Lower leg skin (tissue), 4 donors: ENCODE data around the gene RANBP9. TPM values are rescaled to one million over a fixed set of nuclear protein-coding genes. Genes with fewer than 3 reads are reported as not detected.

ENCODE experiments used
- DNase-seq, 2 donors: peaks; one replicate each; pipeline ENCODE4 v3.0.0-alpha.2; 2019; ENCODE audit warnings: low spot score in 2 of 2
- H3K4me3 ChIP-seq: fragments of 200-600 bp; sonication (generic); 2 replicates; pipeline ENCODE4 v1.5.1; 2017; ENCODE audit warnings: mild to moderate bottlenecking, low read depth; ENCODE audit not compliant: poor library complexity, severe bottlenecking
- POLR2A ChIP-seq, 2 donors: fragments of 450-650 bp; IDR thresholded peaks; one replicate each; pipeline ENCODE4 v1.6.1; 2016 to 2017; ENCODE audit warnings: antibody characterized with exemption in 2 of 2, mild to moderate bottlenecking in 1 of 2, moderate library complexity in 1 of 2
- WGBS, 2 donors: methylation state at CpG; one replicate each; pipeline ENCODE4 v1.1.5; 2018; 5-methylcytosine and 5-hydroxymethylcytosine counted together
- intact Hi-C: fragments of 100-400 bp; cut with DNase I; formaldehyde crosslinking; loops from one replicate; pipeline ENCODE4 v1.15.0; 2023; ENCODE audit warnings: low total_unique reads
- total RNA-seq, 4 donors: library from RNA; depleted of rRNA; stranded (reverse); fragments of >200 nt; gene quantifications; one replicate each; pipeline ENCODE4 v1.1.0, GENCODE V29; 2016
- TF ChIP-seq, protein P1 (sequence below), 3 donors: fragments of 450-650 bp; IDR thresholded peaks; one replicate each; pipeline ENCODE4 v1.5.1; 2016; ENCODE audit warnings: antibody characterized with exemption in 3 of 3, mild to moderate bottlenecking in 3 of 3, moderate library complexity in 2 of 3

The RANBP9 gene
- total RNA-seq, 4 donors from 2014 or later, result 45.4 to 59.3 (median 53.6) TPM

DNA sequence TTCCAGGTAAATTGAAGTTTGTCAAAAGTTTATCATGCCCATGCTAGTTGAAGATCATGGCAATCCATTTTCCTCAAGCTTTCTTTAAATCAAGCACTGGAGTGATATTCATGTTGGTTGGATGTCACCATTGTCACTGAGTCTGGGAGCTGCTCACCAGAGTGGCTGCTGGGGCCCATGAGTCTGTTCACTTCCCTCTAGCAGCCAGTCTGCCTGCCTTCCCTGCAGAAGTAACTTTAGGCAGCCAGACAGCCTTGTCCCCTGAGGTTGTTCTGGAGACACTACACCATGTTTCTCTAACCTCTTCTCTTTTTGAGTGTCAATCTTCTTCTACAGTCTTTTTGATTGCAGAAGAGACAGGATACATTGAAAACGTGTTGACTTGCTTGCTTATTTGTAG, 131.7 kb downstream of the RANBP9 start:
- no peak for DNase-seq
- 69 to 79% methylated on average over 1 of the region's 1 CpG for WGBS, 2 donors
- TF ChIP-seq POLR2A (IDR thresholded peaks at IDR 0.05), result no peak
- TF ChIP-seq, protein P1, sequence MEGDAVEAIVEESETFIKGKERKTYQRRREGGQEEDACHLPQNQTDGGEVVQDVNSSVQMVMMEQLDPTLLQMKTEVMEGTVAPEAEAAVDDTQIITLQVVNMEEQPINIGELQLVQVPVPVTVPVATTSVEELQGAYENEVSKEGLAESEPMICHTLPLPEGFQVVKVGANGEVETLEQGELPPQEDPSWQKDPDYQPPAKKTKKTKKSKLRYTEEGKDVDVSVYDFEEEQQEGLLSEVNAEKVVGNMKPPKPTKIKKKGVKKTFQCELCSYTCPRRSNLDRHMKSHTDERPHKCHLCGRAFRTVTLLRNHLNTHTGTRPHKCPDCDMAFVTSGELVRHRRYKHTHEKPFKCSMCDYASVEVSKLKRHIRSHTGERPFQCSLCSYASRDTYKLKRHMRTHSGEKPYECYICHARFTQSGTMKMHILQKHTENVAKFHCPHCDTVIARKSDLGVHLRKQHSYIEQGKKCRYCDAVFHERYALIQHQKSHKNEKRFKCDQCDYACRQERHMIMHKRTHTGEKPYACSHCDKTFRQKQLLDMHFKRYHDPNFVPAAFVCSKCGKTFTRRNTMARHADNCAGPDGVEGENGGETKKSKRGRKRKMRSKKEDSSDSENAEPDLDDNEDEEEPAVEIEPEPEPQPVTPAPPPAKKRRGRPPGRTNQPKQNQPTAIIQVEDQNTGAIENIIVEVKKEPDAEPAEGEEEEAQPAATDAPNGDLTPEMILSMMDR (IDR thresholded peaks at IDR 0.05), result no peak
- no peak overlapping the region for H3K4me3 ChIP-seq
- intact Hi-C loops, result no loop called here

DNA sequence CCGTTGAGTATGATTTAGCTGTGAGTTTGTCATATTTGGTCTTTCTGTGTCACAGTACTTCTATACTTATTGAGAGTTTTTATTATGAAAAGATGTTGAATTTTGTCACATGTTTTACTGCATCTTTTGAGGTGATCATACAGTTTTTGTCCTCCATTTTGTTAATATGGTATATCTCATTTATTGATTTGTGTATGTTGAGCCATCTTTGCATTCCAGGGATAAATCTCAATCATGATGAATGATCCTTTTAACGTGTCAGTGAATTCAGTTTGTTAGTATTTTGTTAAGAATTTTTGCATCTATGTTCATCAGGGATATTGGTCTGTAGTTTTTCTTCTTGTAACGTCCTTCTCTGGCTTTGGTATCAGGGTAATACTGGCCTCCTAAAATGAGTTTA, 133.7 kb downstream of the RANBP9 start:
- TF ChIP-seq, protein P1 (IDR thresholded peaks at IDR 0.05), result no peak
- no peak for TF ChIP-seq POLR2A (IDR thresholded peaks at IDR 0.05)
- intact Hi-C loops, result no loop called here

DNA sequence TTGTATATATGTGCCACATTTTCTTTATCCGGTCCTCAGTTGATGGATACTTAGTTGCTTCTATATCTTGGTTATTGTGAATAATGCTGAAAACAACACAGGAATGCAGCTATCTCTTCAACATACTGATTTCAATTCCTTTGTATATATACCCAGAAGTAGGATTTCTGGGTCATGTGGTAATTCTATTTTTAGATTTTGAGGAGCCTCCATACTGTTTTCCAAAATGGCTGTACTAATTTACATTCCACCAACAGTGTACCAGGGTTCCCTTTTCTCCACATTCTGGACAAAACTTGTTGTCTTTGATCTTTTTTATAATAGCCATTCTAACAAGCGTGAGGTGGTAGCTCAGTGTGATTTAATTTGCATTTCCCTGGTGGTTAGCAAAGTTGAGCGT, 135.6 kb downstream of the RANBP9 start:
- no peak for TF ChIP-seq POLR2A (IDR thresholded peaks at IDR 0.05)
- TF ChIP-seq, protein P1 (IDR thresholded peaks at IDR 0.05), result no peak
- DNase-seq, result no peak
- intact Hi-C loops, result no loop called here
- WGBS, 2 donors, result 92 to 96% methylated on average over 3 of the region's 3 CpGs
- H3K4me3 ChIP-seq, result no peak overlapping the region

More for the DNA sequence above, 133.7 kb downstream of the RANBP9 start:
- H3K4me3 ChIP-seq, result no peak overlapping the region
- WGBS, 2 donors, result 95 to 98% methylated on average over 3 of the region's 3 CpGs
- DNase-seq, result no peak

DNA sequence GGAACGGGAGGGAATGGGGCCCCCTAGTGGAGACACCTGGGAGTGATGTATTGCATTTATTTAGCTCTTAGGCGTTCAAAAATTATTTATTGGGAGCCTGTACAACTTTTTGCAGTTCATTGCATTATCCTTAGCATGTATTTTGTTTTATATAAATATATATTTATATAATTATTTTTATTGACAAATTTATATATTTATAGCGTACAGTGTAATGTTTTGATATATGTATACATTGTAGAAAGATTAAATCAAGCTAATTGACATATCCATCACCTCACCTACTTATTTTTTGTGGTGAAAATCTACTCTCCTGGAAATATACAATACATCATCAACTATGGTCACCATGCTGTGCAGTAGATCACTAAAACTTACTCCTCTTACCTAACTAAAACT, 136.3 kb downstream of the RANBP9 start:
- 25 to 27% methylated on average over 3 of the region's 3 CpGs for WGBS, 2 donors

DNA sequence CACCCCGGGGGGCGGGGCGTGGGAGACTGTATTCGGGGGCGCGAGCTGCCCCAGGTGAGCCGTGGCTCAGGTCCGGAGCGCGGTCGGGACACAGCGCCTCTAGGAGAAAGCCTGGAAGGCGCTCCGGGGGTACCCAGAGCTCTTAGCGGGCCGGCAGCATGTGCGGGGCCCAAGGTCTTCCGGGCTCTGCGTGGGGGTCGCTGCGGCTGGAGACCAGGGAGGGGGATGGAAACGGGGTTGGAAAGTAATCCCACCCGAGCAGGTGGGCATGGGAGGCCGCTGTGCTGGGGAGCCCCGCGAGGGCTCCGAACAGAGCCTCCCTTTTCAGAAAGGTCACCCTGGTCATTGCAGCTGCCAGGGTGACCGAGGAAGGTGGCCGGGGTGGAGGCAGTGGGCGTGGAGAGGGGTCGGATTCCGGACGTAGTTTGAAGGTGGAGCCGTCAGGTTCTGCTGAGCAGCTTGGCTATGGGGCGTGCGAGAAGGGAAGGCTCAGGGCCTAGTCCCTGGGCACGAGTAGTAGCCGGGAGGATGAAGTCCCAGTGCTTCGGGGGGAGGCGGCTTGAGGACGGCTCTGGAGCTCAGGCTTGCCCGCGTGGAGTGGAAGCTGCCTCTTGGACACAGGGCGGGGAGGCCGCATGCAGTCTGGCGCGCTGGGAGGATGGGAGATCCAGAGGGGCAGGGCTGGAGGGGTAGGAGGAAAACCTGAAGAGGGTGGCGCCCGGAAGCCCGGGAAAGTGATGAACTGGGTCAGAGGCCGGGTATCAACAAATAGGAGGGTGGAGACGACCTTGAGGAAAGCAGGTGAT, 136.9 kb downstream of the RANBP9 start, which contains the start of gene SIRT5:
TSS of gene SIRT5 (plus strand) at position 31 of the 806 bp plus-strand sequence. CDS start 9,510 bp downstream, outside the sequence.
- DNase-seq, result peak; percentile 80 to 96
- TF ChIP-seq, protein P1 (IDR thresholded peaks at IDR 0.05), result no peak
- no peak for TF ChIP-seq POLR2A (IDR thresholded peaks at IDR 0.05)
- intact Hi-C loops, result no loop called here
- 0 to 1% methylated on average over 43 to 50 of the region's 52 CpGs for WGBS, 2 donors
- peak within 1 kb of the TSS; percentile 60 for H3K4me3 ChIP-seq

More for the DNA sequence above, 136.3 kb downstream of the RANBP9 start:
- DNase-seq, result no peak
- peak overlapping the region; percentile 60 for H3K4me3 ChIP-seq
- no peak for TF ChIP-seq POLR2A (IDR thresholded peaks at IDR 0.05)
- TF ChIP-seq, protein P1 (IDR thresholded peaks at IDR 0.05), result peak in 1 of 3 donors; percentile 64
- intact Hi-C loops, result no loop called here
